ENCODE results near the gene CSTF2T.

CSTF2T gene

GRCh38 chr10:51649064-51649463 lies 50.3 kb downstream of the CSTF2T start:
- DNase-seq (ENCODE audit: low read depth in 2 of 2) = no peak

All from fibroblast of skin of left biceps (primary cell).